GOT3 (cell line): ENCODE measurements around the gene PCID2.
"Not testable (repeated sequence)": the region's sequence is repeated elsewhere in the genome, so short reads cannot be mapped to it uniquely, and the experiment has no call there.

Source experiments
- DNase-seq: peaks from one replicate; lab custom pipeline; 2025; ENCODE audit warnings: mixed read lengths; lab: John Stamatoyannopoulos, UW

Gene PCID2

GRCh38 chr13:113208421-113209335, at the start of gene PCID2:
TSS of gene PCID2 (minus strand) at chr13:113208669. CDS start at chr13:113208634, 35 bp downstream.
- peak; percentile 47 for DNase-seq

- DNase-seq = not testable (repeated sequence)
Measured at GRCh38 chr13:113257908-113258307, 49.4 kb upstream of the PCID2 start.

GRCh38 chr13:113252516-113253095, 44.1 kb upstream of the PCID2 start:
- no peak for DNase-seq

- no peak for DNase-seq
Measured at GRCh38 chr13:113245849-113246796, 37.7 kb upstream of the PCID2 start.

GRCh38 chr13:113243847-113244246, 35.4 kb upstream of the PCID2 start:
- DNase-seq = no peak

- DNase-seq = not testable (repeated sequence)
Measured at GRCh38 chr13:113241623-113242022, 33.2 kb upstream of the PCID2 start.

- no peak for DNase-seq
Measured at GRCh38 chr13:113239986-113240385, 31.5 kb upstream of the PCID2 start.

GRCh38 chr13:113239357-113239756, 30.9 kb upstream of the PCID2 start:
- no peak for DNase-seq

- DNase-seq = no peak
Measured at GRCh38 chr13:113238536-113238935, 30.1 kb upstream of the PCID2 start.

- DNase-seq = no peak
Measured at GRCh38 chr13:113233101-113233500, 24.6 kb upstream of the PCID2 start.

GRCh38 chr13:113232208-113233003, 23.9 kb upstream of the PCID2 start:
- no peak for DNase-seq

GRCh38 chr13:113231306-113232207, 23.1 kb upstream of the PCID2 start:
- no peak for DNase-seq

GRCh38 chr13:113229791-113230190, 21.3 kb upstream of the PCID2 start:
- DNase-seq = no peak

GRCh38 chr13:113229161-113229560, 20.7 kb upstream of the PCID2 start:
- no peak for DNase-seq

GRCh38 chr13:113226873-113227450, 18.5 kb upstream of the PCID2 start:
- no peak for DNase-seq

- no peak for DNase-seq
Measured at GRCh38 chr13:113225515-113225914, 17.0 kb upstream of the PCID2 start.

GRCh38 chr13:113224486-113224885, 16.0 kb upstream of the PCID2 start:
- DNase-seq = no peak

- DNase-seq = no peak
Measured at GRCh38 chr13:113223070-113223469, 14.6 kb upstream of the PCID2 start.

- DNase-seq = no peak
Measured at GRCh38 chr13:113220877-113221276, 12.4 kb upstream of the PCID2 start.

GRCh38 chr13:113220141-113220598, 11.7 kb upstream of the PCID2 start:
- no peak for DNase-seq
